ENCODE measurements around the gene THRA.
"Not testable (repeated sequence)": the region's sequence is repeated elsewhere in the genome, so short reads cannot be mapped to it uniquely, and the experiment has no call there.

THRA gene

GRCh38 chr17:40121181-40122135 is 58.7 kb downstream of the THRA start, which contains the start of gene MSL1:
Gene MSL1 (plus strand): TSS chr17:40121971. CDS start chr17:40122613, 642 bp downstream.
- FAIRE-seq: no peak

GRCh38 chr17:40122136-40122998 is 59.6 kb downstream of the THRA start:
- FAIRE-seq: no peak

- no peak for FAIRE-seq
These were observed 60.4 kb downstream of the THRA start for GRCh38 chr17:40122999-40123810.

GRCh38 chr17:40123811-40124114 is 61.0 kb downstream of the THRA start:
- FAIRE-seq: no peak

- no peak for FAIRE-seq
These were observed 61.7 kb downstream of the THRA start for GRCh38 chr17:40124279-40125141.

GRCh38 chr17:40129498-40129897 is 66.7 kb downstream of the THRA start:
- no peak for FAIRE-seq

GRCh38 chr17:40130352-40131042 is 67.7 kb downstream of the THRA start:
- FAIRE-seq: no peak

GRCh38 chr17:40134184-40134583 is 71.4 kb downstream of the THRA start:
- FAIRE-seq: no peak

- no peak for FAIRE-seq
These were observed 73.1 kb downstream of the THRA start for GRCh38 chr17:40135817-40136216.

- no peak for FAIRE-seq
These were observed 76.8 kb downstream of the THRA start for GRCh38 chr17:40139566-40140058.

- not testable (repeated sequence) for FAIRE-seq
These were observed 80.4 kb downstream of the THRA start for GRCh38 chr17:40143166-40143565.
